HUDEP-2 (cell line): ENCODE results near the gene MEIOB.
"Not testable (repeated sequence)": the region's sequence is repeated elsewhere in the genome, so short reads cannot be mapped to it uniquely, and the experiment has no call there.

Experiments
- DNase-seq, 76 experiments: peaks; one replicate each; lab custom pipeline; 2025; ENCODE audit not compliant: unreplicated experiment in 76 of 76; lab: John Stamatoyannopoulos, UW

MEIOB gene

GRCh38 chr16:1907226-1907860, 35.4 kb upstream of the MEIOB start:
- DNase-seq = no peak

- no peak for DNase-seq
Measured at GRCh38 chr16:1906846-1907165, 34.8 kb upstream of the MEIOB start.

DNA sequence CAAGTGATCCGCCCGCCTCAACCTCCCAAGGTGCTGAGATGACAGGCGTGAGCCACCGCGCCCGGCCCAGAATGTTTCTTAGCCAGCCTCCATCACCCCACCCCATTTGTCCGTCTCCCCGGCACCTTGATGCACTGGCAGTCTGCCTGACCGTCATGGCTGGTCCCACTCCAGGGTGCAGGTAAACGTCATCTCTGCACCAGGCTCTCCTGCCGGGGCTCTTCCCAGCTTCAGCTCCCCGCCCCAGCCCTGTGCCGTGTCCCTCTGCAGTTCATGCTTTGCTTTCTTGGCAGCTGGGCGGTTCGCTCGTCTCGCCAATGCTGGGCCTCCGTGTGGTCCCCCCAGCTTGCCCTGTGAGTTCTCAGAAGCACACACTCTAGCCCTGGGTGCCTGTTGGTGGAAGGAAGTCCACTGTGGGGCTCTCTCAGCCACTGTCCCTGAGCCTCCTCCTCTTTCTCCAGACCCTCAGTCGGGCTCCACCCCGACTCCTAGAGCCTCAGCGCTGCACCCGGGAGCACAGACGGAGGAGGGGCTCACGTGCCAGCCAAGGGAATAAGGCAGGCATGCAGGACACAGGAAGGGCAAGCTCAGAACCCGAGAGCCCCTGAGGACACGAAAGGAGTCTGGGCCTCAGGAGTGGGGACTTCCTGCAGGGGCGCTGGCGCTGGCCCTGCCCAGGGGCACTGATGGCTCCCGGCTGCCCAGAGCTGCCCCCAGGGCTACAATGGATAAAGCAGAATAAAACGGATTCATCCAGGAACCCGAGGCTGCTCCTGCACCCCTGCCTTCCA, 34.3 kb upstream of the MEIOB start:
- DNase-seq = no peak

DNA sequence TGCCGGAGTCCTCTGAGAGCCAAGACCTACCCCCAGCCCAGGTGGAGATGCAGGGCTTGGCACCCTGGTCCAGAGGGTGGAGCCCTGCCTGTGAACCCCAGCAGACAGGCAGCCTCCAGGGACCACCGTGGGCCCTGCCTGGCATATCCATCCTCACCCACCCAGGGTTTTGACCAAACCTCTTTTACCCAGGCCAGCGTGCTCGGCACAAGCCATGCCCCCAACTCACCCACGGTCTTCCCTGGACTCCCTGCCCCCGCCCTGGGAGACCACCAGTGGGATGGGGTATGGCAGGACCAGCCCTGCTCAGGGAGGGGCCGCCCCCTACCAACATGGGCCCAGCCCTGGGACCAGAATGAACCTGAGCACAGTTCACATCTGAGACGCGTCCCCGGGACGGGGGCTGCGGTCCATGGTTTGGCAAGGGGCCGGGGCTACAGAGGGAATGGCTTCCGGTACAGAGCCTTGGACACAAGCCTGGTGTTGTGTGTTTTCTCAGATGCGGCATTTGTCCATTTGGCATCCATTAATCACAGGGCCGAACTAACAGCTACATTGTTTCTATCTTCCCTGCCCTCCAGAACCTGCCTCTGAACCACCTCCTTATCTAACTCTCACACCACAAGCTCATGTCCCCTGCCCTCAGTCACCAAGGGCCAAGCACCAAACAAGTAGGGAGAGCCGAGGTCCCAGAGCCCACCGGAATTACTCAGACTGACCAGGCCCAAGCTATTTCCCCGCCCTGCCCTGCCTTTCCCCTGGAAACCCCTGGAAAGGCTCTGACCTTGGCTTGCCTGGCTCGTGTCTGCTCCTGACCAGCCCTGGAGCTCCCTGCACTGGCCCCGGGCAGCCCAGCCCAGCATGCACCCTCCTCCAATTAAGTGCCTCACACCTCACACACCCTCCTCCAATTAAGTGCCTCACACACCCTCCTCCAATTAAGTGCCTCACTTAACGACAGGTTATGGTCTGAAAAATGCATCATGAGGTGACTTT, 32.2 kb upstream of the MEIOB start:
- DNase-seq = no peak

DNA sequence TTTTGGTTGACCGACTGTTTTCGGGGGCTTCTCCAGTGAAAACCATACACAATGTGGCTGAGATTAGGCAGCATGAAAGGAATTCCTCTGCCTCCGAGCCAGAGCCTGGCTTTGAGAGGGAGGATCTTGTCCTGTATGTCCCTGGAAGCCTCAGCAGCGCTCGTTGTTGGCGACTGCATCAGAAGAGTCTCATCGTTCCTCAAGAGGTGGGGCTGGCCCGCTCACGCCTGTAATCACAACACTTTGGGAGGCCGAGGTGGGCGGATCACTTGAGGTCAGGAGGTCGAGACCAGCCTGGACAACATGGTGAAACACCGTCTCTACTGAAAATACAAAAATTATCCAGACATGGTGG, 31.2 kb upstream of the MEIOB start:
- no peak for DNase-seq

DNA sequence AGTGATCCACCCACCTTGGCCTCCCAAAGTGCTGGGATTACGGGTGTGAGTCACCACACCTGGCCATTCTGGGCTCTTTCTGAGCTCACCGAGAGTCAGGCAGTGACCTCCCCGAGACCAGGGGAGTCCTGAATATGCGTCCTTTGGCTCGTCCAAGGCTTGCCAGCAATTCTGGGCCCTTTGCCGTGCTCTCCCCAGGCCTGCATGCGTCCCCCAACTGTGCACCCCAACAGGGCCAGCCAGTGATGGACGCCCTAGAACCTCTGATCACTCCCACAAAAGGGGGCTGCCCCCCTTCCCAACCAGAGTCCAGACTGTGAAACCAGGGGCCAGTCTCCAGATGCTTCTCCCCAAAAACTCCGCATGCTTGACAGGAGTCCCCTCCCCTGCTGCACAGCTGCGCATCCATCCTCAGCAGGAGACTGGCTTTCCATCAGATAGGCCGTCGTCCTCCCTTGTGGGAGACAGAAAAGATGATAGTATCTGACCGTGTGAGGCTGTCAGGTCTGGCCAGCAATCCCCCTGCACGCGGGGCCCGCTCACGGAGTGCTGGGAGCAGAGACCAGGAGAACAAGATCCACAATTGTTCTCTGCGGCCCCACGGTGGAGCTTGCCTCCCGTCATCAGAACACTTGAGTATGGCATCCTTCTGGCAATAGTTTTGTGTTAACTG, 30.7 kb upstream of the MEIOB start:
- DNase-seq = no peak

DNA sequence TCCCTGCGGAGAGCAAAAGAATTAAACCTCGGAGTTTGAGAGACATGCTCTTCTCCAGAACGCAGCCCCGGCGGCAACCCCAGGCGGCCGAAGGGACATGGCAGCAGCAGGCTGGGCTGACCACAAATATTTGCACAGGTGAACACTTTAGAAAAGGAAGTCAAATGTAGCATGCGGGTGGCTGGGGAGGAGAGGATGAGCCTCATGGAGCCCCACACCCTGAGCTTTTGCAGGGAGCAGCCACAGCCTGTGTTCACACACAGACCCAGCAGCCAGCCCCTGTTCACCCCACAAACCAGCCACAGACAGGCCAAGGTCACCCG, 28.4 kb upstream of the MEIOB start:
- DNase-seq = no peak

DNA sequence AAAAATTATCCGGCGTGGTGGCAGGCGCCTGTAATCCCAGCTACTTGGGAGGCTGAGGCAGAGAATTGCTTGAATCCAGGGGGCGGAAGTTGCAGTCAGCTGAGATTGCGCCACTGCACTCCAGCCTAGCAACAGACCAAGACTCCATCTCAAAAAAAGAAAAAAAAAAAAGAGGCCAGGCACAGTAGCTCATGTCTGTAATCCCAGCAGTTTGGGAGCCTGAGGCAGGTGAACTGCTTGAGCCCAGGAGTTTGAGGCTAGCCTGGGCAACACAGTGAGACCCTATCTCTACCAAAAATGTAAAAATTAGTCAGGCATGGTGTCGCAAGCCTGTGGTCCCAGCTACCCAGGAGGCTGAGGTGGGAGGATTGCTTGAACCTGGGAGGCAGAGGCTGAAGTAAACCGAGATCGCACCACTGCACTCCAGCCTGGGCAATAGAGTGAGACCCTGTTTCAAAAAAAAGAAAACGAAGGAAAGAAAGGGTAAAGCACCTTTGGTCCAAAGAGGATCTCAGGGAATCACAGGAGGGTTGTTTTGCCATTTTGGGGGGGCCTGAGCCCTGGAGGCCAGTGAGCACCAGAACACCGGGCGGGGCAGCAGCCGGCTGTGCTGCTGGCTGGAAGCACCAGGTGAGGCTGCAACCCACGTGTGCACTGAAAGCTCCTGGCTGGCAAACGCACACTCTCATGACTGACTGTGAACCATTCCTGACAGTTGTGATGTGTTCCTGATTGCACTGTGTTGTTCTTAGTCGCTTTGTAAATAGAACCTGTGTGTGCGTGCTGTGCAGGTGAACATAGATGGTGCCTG, 27.9 kb upstream of the MEIOB start:
- no peak for DNase-seq

- DNase-seq = not testable (repeated sequence)
Measured at GRCh38 chr16:1897692-1898091, 25.7 kb upstream of the MEIOB start.

DNA sequence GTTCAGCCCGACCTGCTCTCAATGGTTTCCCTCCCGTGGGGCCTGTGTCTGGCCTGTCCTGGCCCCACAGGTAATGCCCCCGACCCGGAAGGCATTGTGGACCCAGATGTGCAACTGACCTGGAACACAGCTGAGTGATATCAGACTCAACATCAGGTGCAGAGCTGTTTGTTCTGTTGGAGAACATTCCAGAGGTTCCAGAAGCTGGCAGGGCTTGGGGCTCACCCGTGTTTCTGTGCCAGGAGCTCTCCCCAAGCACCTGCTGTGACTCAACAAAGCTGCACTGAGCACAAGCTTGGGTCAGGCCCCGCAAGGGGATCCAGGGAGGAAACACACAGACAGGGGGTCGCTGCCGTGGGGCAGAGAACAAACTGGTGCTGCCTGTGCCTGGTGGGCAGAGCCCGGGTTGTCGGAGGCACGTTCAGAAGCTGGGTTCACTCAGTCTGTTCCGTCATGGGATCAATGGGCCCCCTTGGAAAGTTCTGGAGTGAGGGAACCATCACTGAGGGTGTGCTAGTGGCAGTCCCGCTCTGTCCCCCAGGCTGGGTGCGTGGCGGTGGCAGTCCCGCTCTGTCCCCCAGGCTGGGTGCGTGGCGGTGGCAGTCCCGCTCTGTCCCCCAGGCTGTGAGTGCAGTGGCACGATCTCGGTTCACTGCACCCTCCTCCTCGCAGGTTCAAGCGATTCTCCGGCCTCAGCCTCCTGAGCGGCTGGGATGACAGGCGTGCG, 24.1 kb upstream of the MEIOB start:
- no peak for DNase-seq

GRCh38 chr16:1895068-1895467, 23.1 kb upstream of the MEIOB start:
- DNase-seq = no peak

DNA sequence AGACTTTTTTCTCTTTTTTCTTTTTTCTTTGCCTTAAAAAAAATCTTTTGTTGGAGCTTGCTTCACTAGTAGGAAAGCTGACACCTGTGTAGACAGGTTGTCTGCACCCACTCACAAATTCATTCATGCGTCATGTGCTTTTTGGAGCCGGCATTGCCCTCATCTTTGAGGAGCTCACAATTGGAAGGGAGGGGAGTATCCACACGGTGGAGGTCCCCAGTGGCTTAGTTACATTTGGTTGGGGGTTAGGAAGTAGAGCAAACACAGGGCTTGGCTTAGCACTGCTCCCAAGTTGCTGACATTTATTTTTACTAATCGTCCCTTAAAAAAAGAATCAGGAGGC, 18.7 kb upstream of the MEIOB start:
- DNase-seq = no peak

- no peak for DNase-seq
Measured at GRCh38 chr16:1890024-1890707, 18.2 kb upstream of the MEIOB start.

DNA sequence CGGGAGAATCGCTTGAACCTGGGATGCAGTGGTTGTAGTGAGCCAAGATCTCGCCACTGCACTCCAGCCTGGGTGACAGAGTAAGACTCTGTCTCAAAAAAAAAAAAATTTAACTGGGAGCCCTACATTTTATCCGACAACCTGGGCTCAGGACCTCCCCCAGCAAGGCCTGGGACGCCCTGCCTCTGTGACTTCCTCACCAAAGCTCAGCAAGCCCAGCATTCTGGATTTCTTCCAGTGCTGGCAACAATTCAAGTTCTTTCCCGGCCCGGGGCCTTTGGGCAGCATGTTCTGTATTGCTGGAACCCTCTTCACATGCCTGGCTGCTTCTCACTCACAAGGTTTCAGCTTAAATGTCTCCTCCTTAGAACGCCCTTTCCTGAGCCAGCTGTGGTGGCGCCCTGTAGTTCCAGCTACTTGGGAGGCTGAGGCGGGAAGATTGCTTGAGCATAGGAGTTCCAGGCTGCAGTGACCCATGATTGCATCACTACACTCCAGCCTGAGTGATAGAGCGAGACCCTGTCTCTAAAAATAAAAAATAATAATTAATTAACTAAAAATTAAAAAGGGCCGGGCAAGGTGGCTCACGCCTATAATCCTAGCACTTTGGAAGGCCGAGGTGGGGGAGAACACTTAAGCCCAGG, 15.9 kb upstream of the MEIOB start:
- DNase-seq = no peak

GRCh38 chr16:1884889-1885288, 12.9 kb upstream of the MEIOB start:
- no peak for DNase-seq

- DNase-seq = peak in 11 of 76 experiments; percentile 3 to 33 (median 7)
Measured at GRCh38 chr16:1884155-1884760, 12.3 kb upstream of the MEIOB start.

- not testable (repeated sequence) for DNase-seq
Measured at GRCh38 chr16:1881172-1881571, 9.2 kb upstream of the MEIOB start.

DNA sequence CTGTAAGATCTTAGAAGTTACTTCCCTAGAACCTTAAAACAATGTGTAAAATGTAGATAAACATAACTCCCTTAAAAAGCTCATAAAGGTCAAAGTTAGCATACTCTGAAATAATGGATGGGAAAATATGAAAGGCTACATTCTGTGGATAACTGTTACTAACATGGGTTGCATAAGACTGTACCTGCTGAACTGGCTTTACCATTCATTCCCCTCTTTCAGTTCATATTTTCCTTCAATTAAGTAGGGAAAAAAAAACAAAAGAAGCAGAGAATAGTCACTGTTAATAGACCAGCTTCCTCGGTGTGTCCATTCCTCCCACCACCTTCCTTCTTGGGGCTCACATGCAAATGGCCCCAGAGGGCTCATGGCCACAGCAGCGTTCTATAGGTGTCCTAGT, 7.5 kb upstream of the MEIOB start:
- no peak for DNase-seq
